HCT116 (cell line): ENCODE results near the gene SLC12A7. TPM values are rescaled to one million over a fixed set of nuclear protein-coding genes. Genes with fewer than 3 reads are reported as not detected.

ENCODE experiments used
- ATAC-seq: fragments of 200-7000 bp; cut with Tn5 transposase; 2 replicates; pipeline ENCODE4 v1.9.1; 2020; ENCODE audit warnings: mild to moderate bottlenecking, moderate library complexity
- BruUV-seq: library from RNA; stranded (reverse); fragments of 400-500 nt; replicated peaks from 2 replicates; lab custom pipeline; 2021; lab: Mats Ljungman, UMichigan
- CTCF ChIA-PET: fragments of 300-600 bp; sonication (Branson Sonifier 250); formaldehyde crosslinking; loops from one replicate; lab custom pipeline; 2021; ENCODE audit warnings: antibody characterized with exemption; lab: Charles Lee
- POLR2A ChIA-PET: fragments of 300-600, 350-600 bp; sonication (Branson Sonifier 250); formaldehyde crosslinking; loops from one replicate; lab custom pipeline; 2021; ENCODE audit warnings: antibody characterized with exemption; lab: Charles Lee
- RAD21 ChIA-PET, 2 experiments: fragments of 300-600 bp; sonication (Branson Sonifier 250); formaldehyde crosslinking; loops; one replicate each; lab custom pipeline; 2023; ENCODE audit warnings: low total read pairs in 2 of 2; ENCODE audit not compliant: uncharacterized antibody in 2 of 2, unreplicated experiment in 2 of 2, low non-redundant PET in 1 of 2; lab: Charles Lee
- DNase-seq: peaks from one replicate; pipeline ENCODE4 v3.0.0-alpha.2; 2010; ENCODE audit warnings: low read depth, low spot score
- H2AFZ ChIP-seq: fragments of 200-600 bp; shearing (Covaris generic), sonication (generic); 2 replicates; pipeline ENCODE4 v1.6.1; 2017; ENCODE audit warnings: low read depth, mixed run types, mixed read lengths, antibody characterized with exemption, low read length; ENCODE audit not compliant: poor library complexity, severe bottlenecking
- H3K27ac ChIP-seq: 2 replicates; pipeline ENCODE4 v1.5.1; 2012; ENCODE audit warnings: low read depth, low read length
- H3K27me3 ChIP-seq: fragments of 200-600 bp; sonication (generic); 2 replicates; pipeline ENCODE4 v1.6.1; 2016; ENCODE audit warnings: mixed run types, low read length, mixed read lengths; ENCODE audit not compliant: insufficient read depth
- H3K36me3 ChIP-seq, 2 experiments: fragments of 200-500 bp in 1 of 2; fragments of 200-600 bp in 1 of 2; sonication (Bioruptor generic) in 1 of 2; sonication (generic) in 1 of 2; 2 replicates each; pipeline versions ENCODE4 v1.5.1 to v1.6.1; 2014 to 2016; ENCODE audit warnings: low read length in 2 of 2, inconsistent platforms in 1 of 2, mixed read lengths in 1 of 2, mixed run types in 1 of 2; ENCODE audit not compliant: insufficient read depth in 2 of 2, control insufficient read depth in 1 of 2
- H3K4me1 ChIP-seq, 2 experiments: fragments of 200-600 bp in 1 of 2; sonication (generic) in 1 of 2; 2 replicates each; pipeline versions ENCODE4 v1.5.1 to v1.6.1; 2012 to 2017; ENCODE audit warnings: low read length in 2 of 2, inconsistent platforms in 1 of 2, mild to moderate bottlenecking in 1 of 2, mixed read lengths in 1 of 2, mixed run types in 1 of 2, moderate library complexity in 1 of 2; ENCODE audit not compliant: insufficient read depth in 2 of 2, control insufficient read depth in 1 of 2
- H3K4me2 ChIP-seq: fragments of 200-600 bp; sonication (generic); 2 replicates; pipeline ENCODE4 v1.6.1; 2017; ENCODE audit warnings: mixed run types, low read length, mixed read lengths
- H3K4me3 ChIP-seq, 2 experiments: fragments of 200-600 bp in 1 of 2; sonication (generic) in 1 of 2; replicated peaks in 1 of 2; 2 replicates each; pipeline ENCODE4 v1.5.1; 2011 to 2016; ENCODE audit warnings: low read length in 2 of 2, control low read depth in 1 of 2, low read depth in 1 of 2, mild to moderate bottlenecking in 1 of 2, mixed read lengths in 1 of 2, mixed run types in 1 of 2
- H3K79me2 ChIP-seq: fragments of 200-600 bp; sonication (generic); 2 replicates; pipeline ENCODE4 v1.6.1; 2017; ENCODE audit warnings: mild to moderate bottlenecking, mixed run types, low read length, moderate library complexity, mixed read lengths; ENCODE audit not compliant: insufficient read depth
- H3K9ac ChIP-seq: fragments of 200-600 bp; sonication (generic); 2 replicates; pipeline ENCODE4 v1.6.1; 2016; ENCODE audit warnings: low read length, mixed read lengths
- H3K9me2 ChIP-seq: fragments of 200-600 bp; sonication (generic), shearing (Covaris generic); 2 replicates; pipeline ENCODE4 v1.6.1; 2017; ENCODE audit warnings: mixed run types, mild to moderate bottlenecking, moderate library complexity; ENCODE audit not compliant: insufficient read depth
- H3K9me3 ChIP-seq, 2 experiments: fragments of 200-500 bp in 1 of 2; fragments of 200-600 bp in 1 of 2; sonication (Bioruptor generic) in 1 of 2; sonication (generic) in 1 of 2; 2 replicates each; pipeline ENCODE4 v1.6.1; 2014 to 2017; ENCODE audit warnings: low read length in 2 of 2, mixed read lengths in 2 of 2, inconsistent platforms in 1 of 2, low read depth in 1 of 2, mild to moderate bottlenecking in 1 of 2, mixed run types in 1 of 2, moderate library complexity in 1 of 2; ENCODE audit not compliant: control insufficient read depth in 1 of 2, insufficient read depth in 1 of 2
- H4K20me1 ChIP-seq: fragments of 200-600 bp; sonication (generic), shearing (Covaris generic); 2 replicates; pipeline ENCODE4 v1.6.1; 2017; ENCODE audit warnings: mixed run types, mild to moderate bottlenecking, moderate library complexity; ENCODE audit not compliant: insufficient read depth
- ATF3 ChIP-seq: IDR thresholded peaks from 2 replicates; pipeline ENCODE4 v1.6.1; 2012
- CBX3 ChIP-seq: IDR thresholded peaks from 2 replicates; pipeline ENCODE4 v1.6.1; 2012; ENCODE audit warnings: low read depth
- CEBPB ChIP-seq: IDR thresholded peaks from 2 replicates; pipeline ENCODE4 v1.6.1; 2012; ENCODE audit warnings: low read depth
- CTCF ChIP-seq, 3 experiments: fragments of 200-600 bp in 1 of 3; sonication (generic) in 1 of 3; IDR thresholded peaks in 2 of 3; conservative IDR thresholded peaks in 1 of 3; 2 replicates each; pipeline ENCODE4 v1.5.1; 2012 to 2017; ENCODE audit warnings: low read depth in 2 of 3, low read length in 2 of 3, antibody characterized with exemption in 1 of 3, borderline replicate concordance in 1 of 3, control low read depth in 1 of 3, mild to moderate bottlenecking in 1 of 3, mixed read lengths in 1 of 3, mixed run types in 1 of 3, moderate library complexity in 1 of 3; ENCODE audit not compliant: insufficient read depth in 1 of 3
- ELF1 ChIP-seq: IDR thresholded peaks from 2 replicates; pipeline ENCODE4 v1.6.1; 2012; ENCODE audit warnings: low read depth, borderline replicate concordance
- EZH2 ChIP-seq: fragments of 200-600 bp; sonication (generic); IDR thresholded peaks from 2 replicates; pipeline ENCODE4 v1.6.1; 2017; ENCODE audit warnings: antibody characterized with exemption, mixed run types
- EZH2phosphoT487 ChIP-seq: fragments of 200-600 bp; IDR thresholded peaks from 2 replicates; pipeline ENCODE4 v1.6.1; 2018; ENCODE audit warnings: antibody characterized with exemption, borderline replicate concordance
- MAX ChIP-seq: IDR thresholded peaks from 2 replicates; pipeline ENCODE4 v1.6.1; 2012
- POLR2A ChIP-seq: IDR thresholded peaks from 2 replicates; pipeline ENCODE4 v1.7.0; 2011; ENCODE audit warnings: borderline replicate concordance; ENCODE audit not compliant: insufficient read depth, insufficient read length; ENCODE audit errors: extremely low read depth
- RAD21 ChIP-seq: IDR thresholded peaks from 2 replicates; pipeline ENCODE4 v1.6.1; 2012; ENCODE audit warnings: low read depth, mild to moderate bottlenecking
- REST ChIP-seq: IDR thresholded peaks from 2 replicates; pipeline ENCODE4 v1.6.1; 2012; ENCODE audit warnings: low read depth
- SIN3A ChIP-seq: IDR thresholded peaks from 2 replicates; pipeline ENCODE4 v1.6.1; 2012; ENCODE audit warnings: low read depth
- TCF7L2 ChIP-seq: IDR thresholded peaks from 2 replicates; pipeline ENCODE4 v1.7.0; 2011; ENCODE audit warnings: borderline replicate concordance, inconsistent platforms; ENCODE audit not compliant: insufficient read depth, insufficient read length; ENCODE audit errors: extremely low read depth
- ZNF274 ChIP-seq: fragments of 200-500 bp; sonication (Bioruptor generic); IDR thresholded peaks from 2 replicates; pipeline ENCODE4 v1.6.1; 2014; ENCODE audit warnings: mild to moderate bottlenecking, low read depth, low read length, inconsistent platforms
- intact Hi-C: fragments of 100-400 bp; cut with micrococcal nuclease; formaldehyde crosslinking; loops from 2 replicates; pipeline ENCODE4 v1.10.0; 2022
- total RNA-seq: library from RNA; stranded (reverse); gene quantifications from one replicate; pipeline ENCODE4 v1.2.1, GENCODE V29; 2021; ENCODE audit not compliant: unreplicated experiment

SLC12A7 gene
- total RNA-seq, 1 experiment from 2014 or later: 29.6 TPM

GRCh38 chr5:1014346-1014745 lies 97.5 kb downstream of the SLC12A7 start:
- ChIA-PET POLR2A (no interaction called here), CTCF (no interaction called here), RAD21 (no interaction called here)
- intact Hi-C loops: no loop called here
- Histone ChIP-seq H3K4me2 (no peak overlapping the region), H3K27ac (no peak overlapping the region), H3K4me1 (peaks cover 13 to 21% of the 10 kb centered on the region in 2 experiments), H3K9me3 (no peaks in the 10 kb centered on the region), H2AFZ (no peak overlapping the region), H3K4me3 (no peak overlapping the region), H3K79me2 (no peaks in the 10 kb centered on the region), H3K9me2 (no peaks in the 10 kb centered on the region), H4K20me1 (no peaks in the 10 kb centered on the region; the same call in 1 of the 2 replicates), H3K9ac (no peak overlapping the region), H3K36me3 (peaks cover 0 to 4% of the 10 kb centered on the region in 2 experiments; a peak in 1 of 4 replicates), H3K27me3 (no peaks in the 10 kb centered on the region)
- BruUV-seq: no TSS peak
- no peak for TF ChIP-seq REST
- TF ChIP-seq EZH2phosphoT487: no peak
- TF ChIP-seq ZNF274: no peak
- TF ChIP-seq EZH2: no peak
- TF ChIP-seq ATF3: no peak
- no peak for TF ChIP-seq RAD21
- TF ChIP-seq POLR2A: no peak
- TF ChIP-seq ELF1: no peak
- TF ChIP-seq CBX3: no peak
- no peak for TF ChIP-seq CEBPB
- TF ChIP-seq CTCF (IDR thresholded peaks at IDR 0.05 in 2 of 3, conservative IDR thresholded peaks at IDR 0.05 in 1 of 3; ENCODE audit: borderline replicate concordance in 1 of 3, insufficient read depth in 1 of 3, low read depth in 2 of 3, low read length in 2 of 3): no peak
- no peak for TF ChIP-seq MAX
- TF ChIP-seq TCF7L2: no peak
- no peak for TF ChIP-seq SIN3A
- ATAC-seq: no peak
- DNase-seq: no peak
